A673 (cell line): ENCODE measurements around the gene KCNK15. TPM values are rescaled to one million over a fixed set of nuclear protein-coding genes. Genes with fewer than 3 reads are reported as not detected.

Experiments used
- BruUV-seq: library from RNA; stranded (reverse); fragments of 400-500 nt; replicated peaks from 2 replicates; lab custom pipeline; 2021; lab: Mats Ljungman, UMichigan
- CTCF ChIA-PET: fragments of 300-600 bp; sonication (Branson Sonifier 250); formaldehyde crosslinking; loops from one replicate; lab custom pipeline; 2022; ENCODE audit warnings: antibody characterized with exemption; lab: Charles Lee
- POLR2A ChIA-PET: fragments of 300-600 bp; sonication (Branson Sonifier 250); formaldehyde crosslinking; loops from one replicate; lab custom pipeline; 2022; ENCODE audit warnings: antibody characterized with exemption; ENCODE audit not compliant: low non-redundant PET; lab: Charles Lee
- DNase-seq: peaks from one replicate; pipeline ENCODE4 v3.0.0-alpha.2; 2015; ENCODE audit warnings: low spot score
- H3K27ac ChIP-seq: fragments of 200-600 bp; sonication (generic); 2 replicates; pipeline ENCODE4 v1.5.1; 2016; ENCODE audit warnings: mixed run types, low read depth, mild to moderate bottlenecking, mixed read lengths, antibody characterized with exemption, low read length; ENCODE audit not compliant: poor library complexity, severe bottlenecking
- H3K27me3 ChIP-seq: fragments of 200-600 bp; sonication (generic); replicated peaks from 2 replicates; pipeline ENCODE4 v1.6.1; 2017; ENCODE audit warnings: mixed run types, low read depth, mild to moderate bottlenecking, mixed read lengths, antibody characterized with exemption, low read length; ENCODE audit not compliant: insufficient read depth, poor library complexity
- H3K36me3 ChIP-seq: fragments of 200-600 bp; sonication (generic); 2 replicates; pipeline ENCODE4 v1.6.1; 2016; ENCODE audit warnings: mixed run types, mild to moderate bottlenecking, mixed read lengths, antibody characterized with exemption, low read length; ENCODE audit not compliant: insufficient read depth, poor library complexity, severe bottlenecking
- H3K4me1 ChIP-seq: fragments of 200-600 bp; sonication (generic); 2 replicates; pipeline ENCODE4 v1.6.1; 2017; ENCODE audit warnings: mixed run types, mild to moderate bottlenecking, mixed read lengths, antibody characterized with exemption, low read length; ENCODE audit not compliant: insufficient read depth, poor library complexity, severe bottlenecking
- H3K4me3 ChIP-seq: fragments of 200-600 bp; sonication (generic); 2 replicates; pipeline ENCODE4 v1.5.1; 2016; ENCODE audit warnings: low read depth, mixed run types, mild to moderate bottlenecking, mixed read lengths, low read length; ENCODE audit not compliant: poor library complexity, severe bottlenecking
- H3K9me3 ChIP-seq: fragments of 200-600 bp; sonication (generic); 2 replicates; pipeline ENCODE4 v1.6.1; 2016; ENCODE audit warnings: mixed run types, low read depth, mild to moderate bottlenecking, mixed read lengths, antibody characterized with exemption, low read length; ENCODE audit not compliant: poor library complexity, severe bottlenecking
- EZH2 ChIP-seq: fragments of 200-600 bp; sonication (generic); IDR thresholded peaks from 2 replicates; pipeline ENCODE4 v1.6.1; 2017; ENCODE audit warnings: borderline replicate concordance, low read depth, mild to moderate bottlenecking, mixed read lengths, antibody characterized with exemption, low read length; ENCODE audit not compliant: poor library complexity, severe bottlenecking
- intact Hi-C: fragments of 100-400 bp; cut with micrococcal nuclease; formaldehyde crosslinking; loops from one replicate; pipeline ENCODE4 v1.10.0; 2022; ENCODE audit not compliant: unreplicated experiment
- total RNA-seq: library from RNA; stranded (reverse); gene quantifications from 2 replicates; pipeline ENCODE4 v1.2.3, GENCODE V29; 2021
- TF ChIP-seq, protein P1 (sequence below): fragments of 300-800, 200-600 bp; sonication (generic); conservative IDR thresholded peaks from 2 replicates; pipeline ENCODE4 v1.5.1; 2017; ENCODE audit warnings: low read depth, mild to moderate bottlenecking, antibody characterized with exemption, low read length, moderate library complexity, mixed read lengths

KCNK15 gene
- total RNA-seq, 1 experiment from 2014 or later, result not detected

DNA sequence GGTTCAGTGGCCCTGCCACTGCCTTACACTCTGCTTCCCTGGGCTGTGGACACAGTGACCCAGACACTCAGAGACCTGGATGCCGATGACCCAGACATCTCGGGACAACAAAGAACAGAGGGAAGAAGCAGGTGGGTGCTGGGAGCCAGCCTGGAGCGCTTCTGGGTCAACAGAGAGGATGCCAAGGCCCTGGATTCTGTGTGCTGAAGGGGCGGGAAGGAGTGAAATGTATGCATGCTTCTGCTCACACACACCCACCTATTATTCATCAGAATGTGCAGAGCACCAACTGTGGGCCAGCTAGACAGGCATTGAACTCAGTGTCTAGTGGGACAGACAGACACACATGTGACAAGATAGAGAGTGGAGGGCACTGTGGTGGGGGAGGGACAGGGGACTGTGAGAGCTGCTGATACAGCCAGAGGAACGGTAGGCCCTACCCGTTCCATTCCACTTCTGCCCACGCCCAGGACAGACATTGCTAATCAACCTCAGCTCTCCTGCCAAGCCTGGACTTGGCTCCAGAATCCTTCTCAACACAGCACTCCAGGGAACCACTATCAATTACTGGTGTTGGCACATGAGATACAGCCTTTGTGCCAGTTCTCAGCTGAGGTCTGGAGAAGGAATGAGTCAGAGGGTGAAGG, 20.2 kb downstream of the KCNK15 start:
- TF ChIP-seq, protein P1, sequence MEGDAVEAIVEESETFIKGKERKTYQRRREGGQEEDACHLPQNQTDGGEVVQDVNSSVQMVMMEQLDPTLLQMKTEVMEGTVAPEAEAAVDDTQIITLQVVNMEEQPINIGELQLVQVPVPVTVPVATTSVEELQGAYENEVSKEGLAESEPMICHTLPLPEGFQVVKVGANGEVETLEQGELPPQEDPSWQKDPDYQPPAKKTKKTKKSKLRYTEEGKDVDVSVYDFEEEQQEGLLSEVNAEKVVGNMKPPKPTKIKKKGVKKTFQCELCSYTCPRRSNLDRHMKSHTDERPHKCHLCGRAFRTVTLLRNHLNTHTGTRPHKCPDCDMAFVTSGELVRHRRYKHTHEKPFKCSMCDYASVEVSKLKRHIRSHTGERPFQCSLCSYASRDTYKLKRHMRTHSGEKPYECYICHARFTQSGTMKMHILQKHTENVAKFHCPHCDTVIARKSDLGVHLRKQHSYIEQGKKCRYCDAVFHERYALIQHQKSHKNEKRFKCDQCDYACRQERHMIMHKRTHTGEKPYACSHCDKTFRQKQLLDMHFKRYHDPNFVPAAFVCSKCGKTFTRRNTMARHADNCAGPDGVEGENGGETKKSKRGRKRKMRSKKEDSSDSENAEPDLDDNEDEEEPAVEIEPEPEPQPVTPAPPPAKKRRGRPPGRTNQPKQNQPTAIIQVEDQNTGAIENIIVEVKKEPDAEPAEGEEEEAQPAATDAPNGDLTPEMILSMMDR, result no peak
- TF ChIP-seq EZH2, result no peak
- Histone ChIP-seq H3K27ac (no peak overlapping the region), H3K36me3 (no peaks in the 10 kb centered on the region), H3K9me3 (no peaks in the 10 kb centered on the region), H3K4me3 (no peak overlapping the region), H3K4me1 (no peaks in the 10 kb centered on the region), H3K27me3 (peaks cover 3% of the 10 kb centered on the region)
- no TSS peak for BruUV-seq
- DNase-seq, result no peak
- POLR2A ChIA-PET, result no interaction called here
- CTCF ChIA-PET, result no interaction called here
- intact Hi-C loops, result no loop called here

DNA sequence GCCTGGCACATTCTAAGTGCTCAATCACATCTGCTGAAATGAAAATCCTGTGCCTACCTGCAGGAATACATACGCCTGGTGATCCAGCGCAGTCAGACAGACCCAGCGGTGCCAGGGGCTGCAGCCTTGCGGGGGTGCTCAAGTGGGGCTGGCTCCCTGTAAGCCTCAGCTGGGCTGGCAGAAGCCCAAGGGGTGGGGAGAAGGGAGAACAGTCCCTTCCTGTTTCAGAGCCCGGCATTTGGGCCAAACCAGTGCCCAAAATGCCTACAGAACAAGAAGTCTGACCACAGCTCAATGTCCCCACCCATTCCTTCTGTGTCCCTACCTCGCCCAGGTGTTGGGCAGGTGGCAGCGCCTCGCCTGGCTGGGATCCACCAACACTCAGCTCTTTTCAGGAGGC, 22.6 kb downstream of the KCNK15 start:
- H3K27ac ChIP-seq, result no peak overlapping the region
- no TSS peak for BruUV-seq
- no peak overlapping the region for H3K4me3 ChIP-seq
- H3K27me3 ChIP-seq, result peaks cover 10% of the 10 kb centered on the region
- DNase-seq, result no peak
- H3K9me3 ChIP-seq, result no peaks in the 10 kb centered on the region
- no peaks in the 10 kb centered on the region for H3K4me1 ChIP-seq
- POLR2A ChIA-PET, result no interaction called here
- TF ChIP-seq EZH2, result no peak
- TF ChIP-seq, protein P1, result no peak
- H3K36me3 ChIP-seq, result no peaks in the 10 kb centered on the region
- CTCF ChIA-PET, result no interaction called here
- intact Hi-C loops, result no loop called here

DNA sequence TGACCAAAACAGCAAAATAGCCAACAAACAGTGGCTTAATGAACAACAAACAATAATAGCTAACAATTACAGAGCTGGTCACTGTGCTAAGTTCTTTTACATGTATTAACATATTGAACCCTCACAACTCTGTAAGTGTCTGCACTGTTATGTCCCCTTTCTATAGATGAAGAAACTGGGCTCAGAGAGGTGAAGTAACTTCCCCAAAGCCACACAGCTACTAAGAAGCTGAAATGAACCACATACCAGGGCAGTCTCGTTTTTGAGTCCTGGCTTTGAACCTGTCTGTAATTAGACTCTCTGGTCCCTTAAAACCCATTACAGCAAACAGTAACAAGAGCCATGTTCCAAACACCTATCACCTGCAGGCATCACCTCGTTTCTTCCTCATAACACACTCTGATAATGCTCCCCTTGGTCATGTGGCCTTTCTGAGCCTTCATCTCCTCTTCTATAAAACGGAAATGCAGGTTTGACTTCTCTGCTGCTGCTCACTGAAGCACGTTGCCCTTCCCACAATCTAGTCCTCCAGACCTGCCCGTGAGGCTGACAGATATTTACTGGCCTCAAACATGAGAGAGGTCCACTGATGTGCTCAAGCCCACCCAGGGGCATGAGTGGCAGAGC, 23.3 kb downstream of the KCNK15 start:
- no peaks in the 10 kb centered on the region for H3K36me3 ChIP-seq
- intact Hi-C loops, result no loop called here
- H3K4me3 ChIP-seq, result no peak overlapping the region
- no TSS peak for BruUV-seq
- H3K9me3 ChIP-seq, result no peaks in the 10 kb centered on the region
- ChIA-PET CTCF (no interaction called here), POLR2A (no interaction called here)
- H3K27me3 ChIP-seq, result peaks cover 10% of the 10 kb centered on the region
- no peak for DNase-seq
- H3K4me1 ChIP-seq, result no peaks in the 10 kb centered on the region
- H3K27ac ChIP-seq, result no peak overlapping the region
- TF ChIP-seq EZH2, result no peak
